ENCODE data around the gene POU2AF1. TPM values are rescaled to one million over a fixed set of nuclear protein-coding genes. Genes with fewer than 3 reads are reported as not detected.

Gene POU2AF1
- total RNA-seq, 4 donors from 2014 or later: 0.87 TPM; not detected in 3

DNA sequence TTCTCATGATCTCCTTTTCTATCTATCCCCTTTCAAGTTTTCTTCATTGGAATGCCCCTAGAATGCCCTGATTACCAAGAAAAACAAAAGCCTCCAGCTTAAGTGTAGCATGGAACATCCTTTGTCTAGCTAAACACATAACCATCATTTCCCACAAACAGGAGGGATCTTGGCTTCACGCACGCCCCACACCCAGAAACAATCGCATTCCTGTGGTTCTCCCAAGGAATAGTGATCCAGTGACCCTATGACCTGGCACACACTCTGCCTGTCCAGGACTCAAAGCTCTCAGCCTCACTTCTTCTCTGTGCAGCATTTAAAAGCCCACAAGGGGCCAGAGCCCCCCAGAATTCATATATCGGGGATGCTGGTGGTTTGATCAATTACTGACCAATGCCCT, 9.3 kb upstream of the POU2AF1 start:
- Histone ChIP-seq H3K9me3 (no peaks in the 10 kb centered on the region), H3K27ac (no peak overlapping the region), H3K4me3 (no peak overlapping the region), H3K27me3 (no peaks in the 10 kb centered on the region), H3K36me3 (no peaks in the 10 kb centered on the region), H3K4me1 (peaks cover 0 to 6% (median 0%) of the 10 kb centered on the region in 4 donors)
- DNase-seq (ENCODE audit: low spot score in 2 of 2): no peak
- 81 to 90% methylated on average over 4 of the region's 4 CpGs for whole genome bisulfite sequencing, 2 donors
- no peak for TF ChIP-seq POLR2A (IDR thresholded peaks at IDR 0.05)
- TF ChIP-seq, protein P1, sequence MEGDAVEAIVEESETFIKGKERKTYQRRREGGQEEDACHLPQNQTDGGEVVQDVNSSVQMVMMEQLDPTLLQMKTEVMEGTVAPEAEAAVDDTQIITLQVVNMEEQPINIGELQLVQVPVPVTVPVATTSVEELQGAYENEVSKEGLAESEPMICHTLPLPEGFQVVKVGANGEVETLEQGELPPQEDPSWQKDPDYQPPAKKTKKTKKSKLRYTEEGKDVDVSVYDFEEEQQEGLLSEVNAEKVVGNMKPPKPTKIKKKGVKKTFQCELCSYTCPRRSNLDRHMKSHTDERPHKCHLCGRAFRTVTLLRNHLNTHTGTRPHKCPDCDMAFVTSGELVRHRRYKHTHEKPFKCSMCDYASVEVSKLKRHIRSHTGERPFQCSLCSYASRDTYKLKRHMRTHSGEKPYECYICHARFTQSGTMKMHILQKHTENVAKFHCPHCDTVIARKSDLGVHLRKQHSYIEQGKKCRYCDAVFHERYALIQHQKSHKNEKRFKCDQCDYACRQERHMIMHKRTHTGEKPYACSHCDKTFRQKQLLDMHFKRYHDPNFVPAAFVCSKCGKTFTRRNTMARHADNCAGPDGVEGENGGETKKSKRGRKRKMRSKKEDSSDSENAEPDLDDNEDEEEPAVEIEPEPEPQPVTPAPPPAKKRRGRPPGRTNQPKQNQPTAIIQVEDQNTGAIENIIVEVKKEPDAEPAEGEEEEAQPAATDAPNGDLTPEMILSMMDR (IDR thresholded peaks at IDR 0.05): no peak
- TF ChIP-seq EP300 (IDR thresholded peaks at IDR 0.05): no peak

GRCh38 chr11:111387363-111387762, 8.3 kb upstream of the POU2AF1 start:
- no peaks in the 10 kb centered on the region for H3K36me3 ChIP-seq
- H3K27me3 ChIP-seq: no peaks in the 10 kb centered on the region
- H3K27ac ChIP-seq: no peak overlapping the region
- no peak for TF ChIP-seq POLR2A (IDR thresholded peaks at IDR 0.05)
- TF ChIP-seq, protein P1 (IDR thresholded peaks at IDR 0.05): no peak
- no peak for TF ChIP-seq EP300 (IDR thresholded peaks at IDR 0.05)
- no peak for DNase-seq (ENCODE audit: low spot score in 2 of 2)
- no peaks in the 10 kb centered on the region for H3K9me3 ChIP-seq
- no peak overlapping the region for H3K4me3 ChIP-seq
- peaks cover 0 to 6% (median 0%) of the 10 kb centered on the region in 4 donors for H3K4me1 ChIP-seq
- WGBS, 2 donors: 63 to 89% methylated on average over 2 of the region's 2 CpGs

DNA sequence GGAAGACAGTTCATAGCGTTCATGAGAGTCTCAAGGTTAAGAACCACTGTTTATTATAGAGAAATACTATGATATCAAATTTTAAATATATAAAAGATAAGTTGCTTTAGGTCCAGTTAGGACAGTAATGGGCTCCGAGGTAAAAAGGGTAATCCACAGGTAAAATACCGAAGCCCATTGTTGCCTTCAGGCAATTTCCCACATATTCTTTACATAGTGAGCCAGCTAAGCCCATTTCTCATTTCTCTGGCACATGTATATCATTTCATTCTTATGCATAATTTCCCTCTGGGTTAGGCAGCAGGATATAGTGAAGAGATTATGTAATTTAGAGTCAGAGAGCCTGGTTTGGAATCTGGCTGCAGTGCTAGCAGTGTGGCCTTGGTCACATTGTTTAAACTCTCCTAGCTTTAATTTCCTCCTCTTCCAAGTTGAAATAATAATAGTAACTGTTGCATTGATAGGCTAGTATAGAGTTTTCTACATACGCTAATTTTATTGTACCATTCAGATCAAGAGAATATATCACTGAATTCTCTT, 7.6 kb upstream of the POU2AF1 start:
- Histone ChIP-seq H3K9me3 (no peaks in the 10 kb centered on the region), H3K36me3 (no peaks in the 10 kb centered on the region), H3K27me3 (no peaks in the 10 kb centered on the region), H3K27ac (no peak overlapping the region), H3K4me1 (peaks cover 0 to 6% (median 0%) of the 10 kb centered on the region in 4 donors), H3K4me3 (no peak overlapping the region)
- TF ChIP-seq EP300 (IDR thresholded peaks at IDR 0.05) (no peak), POLR2A (IDR thresholded peaks at IDR 0.05) (no peak)
- TF ChIP-seq, protein P1 (IDR thresholded peaks at IDR 0.05): no peak
- 94% methylated on average over 4 of the region's 4 CpGs for WGBS, 2 donors
- DNase-seq (ENCODE audit: low spot score in 2 of 2): no peak

DNA sequence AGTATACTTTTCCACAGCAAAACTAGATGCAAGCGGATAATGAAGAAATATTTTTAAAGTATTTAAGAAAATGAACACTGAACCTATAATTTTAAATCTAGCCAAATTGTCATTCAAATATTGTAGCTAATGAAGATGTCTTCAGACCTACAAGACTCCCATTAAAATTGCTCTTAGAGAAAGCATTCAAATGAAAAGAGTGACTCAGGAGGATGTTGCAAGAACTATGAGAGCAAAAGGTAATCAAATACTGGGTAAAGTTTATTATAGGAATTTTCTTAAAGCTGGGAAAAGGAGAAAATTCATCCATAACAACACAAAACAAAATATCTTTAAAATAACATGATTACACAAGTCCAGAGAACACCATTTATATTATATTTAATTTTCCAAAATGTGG, 5.4 kb upstream of the POU2AF1 start:
- 92 to 98% methylated on average over 1 of the region's 1 CpG for WGBS, 2 donors

DNA sequence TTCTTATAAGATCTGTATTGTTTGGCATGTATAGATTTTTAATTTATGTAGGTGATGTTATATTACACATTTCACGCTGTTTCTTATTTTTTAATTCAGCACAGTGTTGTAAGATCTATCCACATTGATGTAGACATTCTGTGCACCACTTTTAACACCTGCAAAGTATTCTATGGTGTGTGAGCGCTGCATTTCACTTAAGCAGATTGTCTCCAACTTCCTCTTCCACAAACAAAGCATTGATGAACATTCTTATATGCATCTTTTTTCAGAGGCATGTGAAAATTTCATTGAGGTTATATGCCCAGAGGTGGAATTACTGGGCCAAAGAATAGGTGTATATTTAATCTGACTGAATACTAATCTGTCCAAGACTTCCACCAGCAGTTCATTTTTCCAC, 3.4 kb upstream of the POU2AF1 start:
- DNase-seq (ENCODE audit: low spot score in 2 of 2): no peak
- Histone ChIP-seq H3K27ac (no peak overlapping the region), H3K4me3 (no peak overlapping the region), H3K36me3 (no peaks in the 10 kb centered on the region), H3K27me3 (peaks cover 0 to 8% of the 10 kb centered on the region in 2 donors), H3K4me1 (peaks cover 0 to 5% (median 0%) of the 10 kb centered on the region in 4 donors), H3K9me3 (no peaks in the 10 kb centered on the region)
- 90 to 91% methylated on average over 2 of the region's 2 CpGs for WGBS, 2 donors
- no peak for TF ChIP-seq POLR2A (IDR thresholded peaks at IDR 0.05)
- TF ChIP-seq EP300 (IDR thresholded peaks at IDR 0.05): no peak
- TF ChIP-seq, protein P1 (IDR thresholded peaks at IDR 0.05): no peak

More for the DNA sequence above, 5.4 kb upstream of the POU2AF1 start:
- peaks cover 0 to 6% (median 0%) of the 10 kb centered on the region in 4 donors for H3K4me1 ChIP-seq
- H3K27me3 ChIP-seq: peaks cover 0 to 3% of the 10 kb centered on the region in 2 donors
- H3K4me3 ChIP-seq: no peak overlapping the region
- H3K27ac ChIP-seq: no peak overlapping the region
- TF ChIP-seq POLR2A (IDR thresholded peaks at IDR 0.05) (no peak), EP300 (IDR thresholded peaks at IDR 0.05) (no peak)
- TF ChIP-seq, protein P1 (IDR thresholded peaks at IDR 0.05): no peak
- no peaks in the 10 kb centered on the region for H3K9me3 ChIP-seq
- DNase-seq (ENCODE audit: low spot score in 2 of 2): no peak
- no peaks in the 10 kb centered on the region for H3K36me3 ChIP-seq

All from tibial nerve (tissue), 4 donors.